ENCODE results near the gene PRM1.

The PRM1 gene

GRCh38 chr16:11271610-11272009 is 9.5 kb downstream of the PRM1 start:
- DNase-seq: no peak

- DNase-seq: no peak
These were observed 10.4 kb downstream of the PRM1 start for GRCh38 chr16:11270602-11271162.

GRCh38 chr16:11268921-11269375 is 12.2 kb downstream of the PRM1 start, which contains the start of gene TNP2:
Gene TNP2 (minus strand): TSS chr16:11269325. CDS start chr16:11269262, 63 bp downstream.
- DNase-seq: no peak

GRCh38 chr16:11265124-11265523 is 16.0 kb downstream of the PRM1 start:
- no peak for DNase-seq

GRCh38 chr16:11264155-11264832 is 16.8 kb downstream of the PRM1 start:
- DNase-seq: no peak

- no peak for DNase-seq
These were observed 17.4 kb downstream of the PRM1 start for GRCh38 chr16:11263737-11264136.

GRCh38 chr16:11262915-11263314 is 18.2 kb downstream of the PRM1 start:
- DNase-seq: no peak

- DNase-seq: no peak
These were observed 20.5 kb downstream of the PRM1 start for GRCh38 chr16:11260596-11260966.

GRCh38 chr16:11259655-11260595 is 21.2 kb downstream of the PRM1 start:
- DNase-seq: no peak

GRCh38 chr16:11258553-11259492 is 22.3 kb downstream of the PRM1 start:
- DNase-seq: no peak

GRCh38 chr16:11257131-11257938 is 23.8 kb downstream of the PRM1 start:
- peak; percentile 74 for DNase-seq

- no peak for DNase-seq
These were observed 24.4 kb downstream of the PRM1 start for GRCh38 chr16:11256661-11257130.

GRCh38 chr16:11255737-11256660 is 25.1 kb downstream of the PRM1 start, which contains the start of gene SOCS1:
Gene SOCS1 (minus strand): TSS chr16:11256204. CDS start chr16:11255478, 726 bp downstream.
- DNase-seq: peak; percentile 69

GRCh38 chr16:11254913-11255736 is 26.0 kb downstream of the PRM1 start:
- DNase-seq: peak; percentile 31

GRCh38 chr16:11253995-11254912 is 26.9 kb downstream of the PRM1 start:
- DNase-seq: no peak

GRCh38 chr16:11253009-11253994 is 27.8 kb downstream of the PRM1 start:
- no peak for DNase-seq

GRCh38 chr16:11252482-11252931 is 28.6 kb downstream of the PRM1 start:
- DNase-seq: no peak

Data from NCI-H1105 treated with DMSO at 0.1 percent for 48 hours (cell line).